Stomach (tissue), 9 donors: Measurements from ENCODE around the gene EFCC1. TPM values are rescaled to one million over a fixed set of nuclear protein-coding genes. Genes with fewer than 3 reads are reported as not detected.

Experiments
- DNase-seq, 2 donors: peaks; one replicate each; pipeline versions ENCODE4 v3.0.0 to v3.0.0-alpha.2; 2013 to 2019
- H3K27ac ChIP-seq, 5 donors: fragments of 200-600 bp in 4 of 5; sonication (generic) in 4 of 5; one replicate each; pipeline ENCODE4 v1.5.1; 2013 to 2019; ENCODE audit warnings: mild to moderate bottlenecking in 1 of 5, moderate library complexity in 1 of 5
- H3K27me3 ChIP-seq, 3 donors: fragments of 200-600 bp; sonication (generic); one replicate each; pipeline ENCODE4 v1.5.1; 2017 to 2019; ENCODE audit warnings: mixed run types in 1 of 3
- H3K36me3 ChIP-seq, 4 donors: fragments of 200-600 bp; sonication (generic); 1 replicate in 3 of 4; 2 replicates in 1 of 4; pipeline ENCODE4 v1.5.1; 2016 to 2019
- H3K4me1 ChIP-seq, 4 donors: fragments of 200-600 bp; sonication (generic); one replicate each; pipeline ENCODE4 v1.5.1; 2016 to 2019
- H3K4me3 ChIP-seq, 4 donors: fragments of 200-600 bp; sonication (generic) in 3 of 4; one replicate each; pipeline ENCODE4 v1.5.1; 2016 to 2019; ENCODE audit warnings: mild to moderate bottlenecking in 1 of 4
- H3K9me3 ChIP-seq, 4 donors: fragments of 200-600 bp; sonication (generic); one replicate each; pipeline ENCODE4 v1.5.1; 2016 to 2019
- EP300 ChIP-seq: sonication (generic); formaldehyde crosslinking; IDR thresholded peaks from one replicate; pipeline ENCODE4 v1.6.1; 2017; ENCODE audit warnings: antibody characterized with exemption
- POLR2A ChIP-seq, 4 donors: fragments of 450-650 bp; IDR thresholded peaks; one replicate each; pipeline ENCODE4 v1.6.1; 2016; ENCODE audit warnings: antibody characterized with exemption in 4 of 4, control low read depth in 2 of 4, mild to moderate bottlenecking in 1 of 4, moderate library complexity in 1 of 4
- POLR2AphosphoS5 ChIP-seq, 3 donors: sonication (generic); formaldehyde crosslinking; IDR thresholded peaks; one replicate each; pipeline ENCODE4 v1.6.1; 2016; ENCODE audit warnings: antibody characterized with exemption in 3 of 3
- WGBS, 5 donors: extraction: QIAGEN DNeasy Blood & Tissue Kit in 3 of 5; methylation state at CpG; one replicate each; pipeline versions ENCODE4 v1.1.5 to v1.1.7; 2013 to 2018; 5-methylcytosine and 5-hydroxymethylcytosine counted together
- intact Hi-C: fragments of 100-400 bp; cut with DNase I; formaldehyde crosslinking; loops from one replicate; pipeline ENCODE4 v1.15.1; 2023; ENCODE audit warnings: low total_unique reads
- polyA plus RNA-seq, 3 donors: library from polyadenylated mRNA; stranded (reverse); fragments of 200-250 nt; gene quantifications; one replicate each; pipeline ENCODE4 v1.2.3, GENCODE V29; 2013
- total RNA-seq, 5 donors: library from RNA; depleted of rRNA; stranded (reverse); fragments of >200 nt; gene quantifications; one replicate each; pipeline versions ENCODE4 v1.1.0 to v1.2.3, GENCODE V29; 2014 to 2016
- TF ChIP-seq, protein P1 (sequence below), 7 experiments: fragments of 450-650 bp in 4 of 7; fragments of 200-600 bp in 3 of 7; sonication (generic) in 3 of 7; IDR thresholded peaks; one replicate each; pipeline ENCODE4 v1.5.1; 2016 to 2019; ENCODE audit warnings: antibody characterized with exemption in 7 of 7, control low read depth in 2 of 7, mild to moderate bottlenecking in 1 of 7
- donor health status: healthy with polysubstance abuse.
- donor health status: Bipolar disorder and iron deficiency.
- donor health status: healthy.

EFCC1 gene
- total and polyA plus RNA-seq, 8 donors: 1.0 to 13.9 (median 9.2) TPM

DNA sequence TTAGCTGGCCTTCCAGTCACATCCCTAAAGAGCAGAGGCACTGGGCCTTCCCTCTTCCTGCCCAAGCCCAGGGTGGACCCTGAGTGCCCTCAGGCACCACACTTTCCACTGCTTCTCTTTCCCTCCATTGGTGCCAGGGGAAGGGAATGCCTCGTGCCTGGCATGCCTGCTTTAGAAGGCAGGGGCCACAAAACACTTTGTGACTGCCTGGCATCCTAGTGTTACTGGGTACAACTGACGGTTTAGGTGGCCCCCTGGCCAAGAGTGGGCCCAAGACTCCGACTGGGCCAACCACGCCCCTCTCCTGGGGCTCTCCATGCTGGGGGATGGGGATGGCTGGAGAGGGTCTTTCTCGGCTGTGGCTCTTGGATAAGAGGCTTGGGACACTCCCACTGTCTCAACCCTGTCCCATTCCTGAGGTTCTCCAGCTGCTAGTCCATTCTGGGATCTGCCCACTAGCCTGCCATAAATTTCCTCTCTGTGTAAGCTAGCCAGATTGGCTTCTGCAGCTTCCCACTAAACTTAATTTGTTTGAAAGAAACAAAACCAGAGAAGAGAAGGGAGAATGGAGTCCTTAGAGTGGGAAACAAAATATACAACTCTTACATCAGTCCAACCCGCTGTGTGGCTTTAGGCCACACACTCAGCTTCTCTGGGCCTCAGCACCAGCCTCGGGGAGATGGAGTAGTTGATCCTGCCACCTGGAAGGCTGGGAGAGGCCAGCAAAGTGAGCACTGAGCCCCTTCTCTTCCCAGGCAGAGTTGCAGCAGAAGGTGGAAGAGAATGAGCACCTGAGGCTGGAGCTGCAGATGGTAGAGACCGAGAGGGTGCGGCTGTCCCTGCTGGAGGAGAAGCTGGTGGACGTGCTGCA lies 35.4 kb downstream of the EFCC1 start:
- peaks cover 0 to 25% (median 7%) of the 10 kb centered on the region in 4 donors for H3K36me3 ChIP-seq
- peaks cover 0 to 30% (median 20%) of the 10 kb centered on the region in 4 donors for H3K4me1 ChIP-seq
- 77 to 87% (median 80%) methylated on average over 10 of the region's 10 CpGs for WGBS, 5 donors
- TF ChIP-seq, protein P1, sequence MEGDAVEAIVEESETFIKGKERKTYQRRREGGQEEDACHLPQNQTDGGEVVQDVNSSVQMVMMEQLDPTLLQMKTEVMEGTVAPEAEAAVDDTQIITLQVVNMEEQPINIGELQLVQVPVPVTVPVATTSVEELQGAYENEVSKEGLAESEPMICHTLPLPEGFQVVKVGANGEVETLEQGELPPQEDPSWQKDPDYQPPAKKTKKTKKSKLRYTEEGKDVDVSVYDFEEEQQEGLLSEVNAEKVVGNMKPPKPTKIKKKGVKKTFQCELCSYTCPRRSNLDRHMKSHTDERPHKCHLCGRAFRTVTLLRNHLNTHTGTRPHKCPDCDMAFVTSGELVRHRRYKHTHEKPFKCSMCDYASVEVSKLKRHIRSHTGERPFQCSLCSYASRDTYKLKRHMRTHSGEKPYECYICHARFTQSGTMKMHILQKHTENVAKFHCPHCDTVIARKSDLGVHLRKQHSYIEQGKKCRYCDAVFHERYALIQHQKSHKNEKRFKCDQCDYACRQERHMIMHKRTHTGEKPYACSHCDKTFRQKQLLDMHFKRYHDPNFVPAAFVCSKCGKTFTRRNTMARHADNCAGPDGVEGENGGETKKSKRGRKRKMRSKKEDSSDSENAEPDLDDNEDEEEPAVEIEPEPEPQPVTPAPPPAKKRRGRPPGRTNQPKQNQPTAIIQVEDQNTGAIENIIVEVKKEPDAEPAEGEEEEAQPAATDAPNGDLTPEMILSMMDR (IDR thresholded peaks at IDR 0.05): no peak
- TF ChIP-seq EP300: no peak
- no peak for TF ChIP-seq POLR2A (IDR thresholded peaks at IDR 0.05)
- TF ChIP-seq POLR2AphosphoS5 (IDR thresholded peaks at IDR 0.05): no peak
- H3K9me3 ChIP-seq: no peaks in the 10 kb centered on the region
- H3K4me3 ChIP-seq: no peak overlapping the region
- peak overlapping the region in 1 of 5 donors; percentile 9 for H3K27ac ChIP-seq
- no peak for DNase-seq
- intact Hi-C loops: no loop called here
- no peaks in the 10 kb centered on the region for H3K27me3 ChIP-seq

DNA sequence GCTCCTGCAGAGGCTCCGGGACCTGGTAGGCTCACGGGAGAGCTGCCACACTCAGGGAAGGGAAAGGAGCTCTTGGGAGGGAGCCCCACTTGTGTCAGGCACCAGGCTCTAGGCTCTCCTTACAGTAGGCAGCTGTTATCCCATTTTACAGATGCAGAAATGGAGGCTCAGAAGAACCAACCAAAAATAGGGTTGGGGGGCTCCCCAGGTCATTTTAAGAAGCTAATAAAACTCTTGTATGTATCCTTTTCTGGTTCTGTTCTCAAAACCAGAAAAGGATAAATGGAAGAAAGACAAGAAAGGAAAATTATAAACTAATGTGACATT lies 36.0 kb downstream of the EFCC1 start:
- Histone ChIP-seq H3K36me3 (peaks cover 0 to 23% (median 4%) of the 10 kb centered on the region in 4 donors), H3K4me1 (peaks cover 0 to 30% (median 20%) of the 10 kb centered on the region in 4 donors), H3K9me3 (no peaks in the 10 kb centered on the region), H3K4me3 (no peak overlapping the region), H3K27ac (no peak overlapping the region), H3K27me3 (no peaks in the 10 kb centered on the region)
- TF ChIP-seq POLR2AphosphoS5 (IDR thresholded peaks at IDR 0.05) (no peak), EP300 (no peak), POLR2A (IDR thresholded peaks at IDR 0.05) (no peak)
- TF ChIP-seq, protein P1 (IDR thresholded peaks at IDR 0.05): no peak
- intact Hi-C loops: no loop called here
- DNase-seq: no peak
- 0 to 88% (median 56%) methylated on average over 2 of the region's 2 CpGs for WGBS, 5 donors

DNA sequence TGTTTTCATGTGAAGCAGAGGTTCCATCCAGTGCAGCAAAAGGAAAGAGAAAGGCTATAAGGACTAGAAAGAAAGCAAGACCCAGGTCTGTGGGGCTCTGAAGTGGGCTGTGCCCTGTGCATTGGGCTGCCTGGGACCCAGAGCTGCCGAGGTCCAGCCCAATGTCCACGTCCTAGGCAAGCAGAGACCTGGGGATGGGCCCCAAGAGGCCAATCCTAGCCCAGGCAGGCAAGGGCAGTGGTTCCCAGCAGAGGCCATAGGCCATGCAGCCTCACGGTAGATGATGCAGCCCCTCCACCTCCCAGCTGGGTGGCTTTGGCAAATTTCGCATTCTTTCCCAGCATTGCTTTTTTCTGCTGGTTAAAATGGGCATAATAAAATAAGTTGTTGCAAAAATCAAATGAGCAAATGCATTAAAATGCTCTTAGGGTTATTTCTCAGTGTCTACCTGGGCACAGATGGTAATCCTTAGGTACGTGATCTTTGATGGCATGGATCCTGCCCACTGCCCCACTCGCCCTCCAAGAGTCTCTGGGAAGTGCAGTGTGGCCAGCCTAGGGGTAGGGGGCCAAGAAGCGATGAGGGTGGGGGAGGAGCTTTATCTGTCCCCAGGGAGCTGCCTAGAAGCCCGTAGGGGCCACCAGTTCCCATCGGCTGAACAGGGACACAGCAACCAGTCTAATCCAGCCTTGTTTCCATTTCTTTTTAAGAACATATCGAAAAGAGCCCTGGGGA lies 37.2 kb downstream of the EFCC1 start:
- no peak overlapping the region for H3K4me3 ChIP-seq
- DNase-seq: no peak
- peaks cover 0 to 30% (median 20%) of the 10 kb centered on the region in 4 donors for H3K4me1 ChIP-seq
- intact Hi-C loops: no loop called here
- no peaks in the 10 kb centered on the region for H3K9me3 ChIP-seq
- no peaks in the 10 kb centered on the region for H3K27me3 ChIP-seq
- TF ChIP-seq POLR2A (IDR thresholded peaks at IDR 0.05): no peak
- TF ChIP-seq, protein P1 (IDR thresholded peaks at IDR 0.05): no peak
- TF ChIP-seq EP300: no peak
- TF ChIP-seq POLR2AphosphoS5 (IDR thresholded peaks at IDR 0.05): no peak
- WGBS, 5 donors: 88 to 92% (median 89%) methylated on average over 10 of the region's 10 CpGs
- peaks cover 0 to 10% (median 3%) of the 10 kb centered on the region in 4 donors for H3K36me3 ChIP-seq
- H3K27ac ChIP-seq: no peak overlapping the region

DNA sequence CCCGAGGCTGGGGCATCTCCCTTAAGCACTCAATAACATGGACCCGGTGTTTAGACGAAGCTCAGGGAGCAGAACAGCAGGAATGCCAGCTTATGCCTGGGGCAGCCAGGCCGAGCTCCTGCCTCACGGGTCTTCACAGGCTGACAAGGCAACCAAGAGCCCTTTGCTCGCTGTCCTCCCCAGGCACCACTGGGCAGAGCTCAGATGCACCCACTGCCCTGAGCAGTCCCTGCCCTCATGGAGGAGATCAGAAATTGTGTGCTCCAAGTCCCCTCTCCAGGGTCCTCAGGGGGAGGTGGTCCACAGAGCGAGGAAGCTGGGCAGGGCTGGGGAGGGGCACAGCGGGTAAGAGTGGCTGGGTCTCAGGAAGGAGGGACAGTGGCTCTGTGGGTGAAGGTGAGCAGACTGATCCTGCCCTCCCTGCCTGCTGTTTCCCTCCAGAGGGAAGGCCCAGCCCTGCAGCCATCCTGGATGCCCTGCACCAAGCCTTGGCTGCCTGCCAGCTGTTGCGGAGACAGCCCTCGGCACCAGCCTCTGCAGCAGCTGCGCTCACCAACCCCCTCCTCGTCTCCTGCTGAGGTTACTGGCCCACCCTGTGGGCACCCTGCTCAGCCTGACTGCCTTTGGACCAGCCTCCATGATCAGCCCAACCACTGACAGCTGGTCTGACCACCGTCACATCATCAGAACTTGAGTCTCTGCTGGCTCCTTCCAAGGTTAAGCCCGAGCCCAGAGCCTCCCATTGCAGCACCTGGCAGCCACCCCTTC lies 38.4 kb downstream of the EFCC1 start:
- H3K36me3 ChIP-seq: peaks cover 0 to under 1% (median 0%) of the 10 kb centered on the region in 4 donors
- no peak overlapping the region for H3K4me3 ChIP-seq
- H3K27me3 ChIP-seq: no peaks in the 10 kb centered on the region
- H3K9me3 ChIP-seq: no peaks in the 10 kb centered on the region
- no peak for TF ChIP-seq POLR2A (IDR thresholded peaks at IDR 0.05)
- TF ChIP-seq, protein P1 (IDR thresholded peaks at IDR 0.05): no peak
- TF ChIP-seq POLR2AphosphoS5 (IDR thresholded peaks at IDR 0.05): no peak
- TF ChIP-seq EP300: no peak
- intact Hi-C loops: no loop called here
- peak; percentile 69 to 84 for DNase-seq
- WGBS, 5 donors: 38 to 77% (median 65%) methylated on average over 8 to 14 of the region's 14 CpGs
- H3K4me1 ChIP-seq: peaks cover 0 to 28% (median 20%) of the 10 kb centered on the region in 4 donors
- H3K27ac ChIP-seq: no peak overlapping the region
